Measurements from ENCODE around the gene CDK17.

DNA sequence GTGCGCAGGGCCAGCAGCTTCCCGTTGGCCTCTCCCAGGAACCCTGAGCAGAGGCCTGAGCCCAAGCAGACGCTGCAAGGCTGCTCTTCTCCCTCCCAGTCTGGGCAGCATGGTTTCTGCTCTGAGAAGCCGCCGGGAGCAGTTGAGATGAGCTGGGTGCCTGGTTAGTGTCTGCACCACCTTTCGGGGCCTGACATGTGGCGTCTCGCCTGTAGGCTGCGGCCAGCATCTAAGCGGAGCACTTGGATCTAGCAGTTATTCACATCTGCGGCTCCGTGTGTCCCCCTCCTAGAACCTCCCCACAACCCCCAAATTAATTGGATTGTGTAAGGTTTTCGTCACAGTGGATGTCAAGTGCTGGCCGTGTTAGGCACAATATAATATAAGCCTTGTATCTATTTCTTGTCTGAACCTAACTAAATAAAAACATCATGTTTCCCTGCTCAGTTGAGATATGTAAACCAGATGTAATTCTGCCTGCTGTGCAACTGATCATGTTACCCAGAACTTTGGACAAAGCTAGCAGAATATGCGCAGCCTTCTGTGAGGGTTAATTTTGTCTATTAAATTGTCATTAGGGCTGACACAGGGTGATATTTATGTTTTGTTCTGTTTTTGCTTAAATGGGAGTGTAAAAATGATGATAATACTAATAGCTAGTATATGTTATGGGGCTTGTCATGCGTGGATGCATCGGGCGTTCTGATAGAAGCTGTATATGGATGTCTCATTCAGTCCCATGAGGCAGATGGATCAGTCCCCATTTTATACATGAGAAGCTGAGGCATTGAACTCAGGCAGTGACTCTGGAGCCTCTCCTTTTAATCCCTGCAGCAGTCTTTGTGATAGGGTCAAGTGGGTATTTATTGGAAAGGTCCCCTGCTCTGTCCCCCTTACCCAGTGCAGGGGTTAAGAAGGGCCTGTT lies 160.3 kb downstream of the CDK17 start:
- no peak for TF ChIP-seq EP300 (IDR thresholded peaks at IDR 0.05; ENCODE audit: borderline replicate concordance)
- no peak for TF ChIP-seq RAD21 (IDR thresholded peaks at IDR 0.05; ENCODE audit: low read depth)
- TF ChIP-seq, protein P1, sequence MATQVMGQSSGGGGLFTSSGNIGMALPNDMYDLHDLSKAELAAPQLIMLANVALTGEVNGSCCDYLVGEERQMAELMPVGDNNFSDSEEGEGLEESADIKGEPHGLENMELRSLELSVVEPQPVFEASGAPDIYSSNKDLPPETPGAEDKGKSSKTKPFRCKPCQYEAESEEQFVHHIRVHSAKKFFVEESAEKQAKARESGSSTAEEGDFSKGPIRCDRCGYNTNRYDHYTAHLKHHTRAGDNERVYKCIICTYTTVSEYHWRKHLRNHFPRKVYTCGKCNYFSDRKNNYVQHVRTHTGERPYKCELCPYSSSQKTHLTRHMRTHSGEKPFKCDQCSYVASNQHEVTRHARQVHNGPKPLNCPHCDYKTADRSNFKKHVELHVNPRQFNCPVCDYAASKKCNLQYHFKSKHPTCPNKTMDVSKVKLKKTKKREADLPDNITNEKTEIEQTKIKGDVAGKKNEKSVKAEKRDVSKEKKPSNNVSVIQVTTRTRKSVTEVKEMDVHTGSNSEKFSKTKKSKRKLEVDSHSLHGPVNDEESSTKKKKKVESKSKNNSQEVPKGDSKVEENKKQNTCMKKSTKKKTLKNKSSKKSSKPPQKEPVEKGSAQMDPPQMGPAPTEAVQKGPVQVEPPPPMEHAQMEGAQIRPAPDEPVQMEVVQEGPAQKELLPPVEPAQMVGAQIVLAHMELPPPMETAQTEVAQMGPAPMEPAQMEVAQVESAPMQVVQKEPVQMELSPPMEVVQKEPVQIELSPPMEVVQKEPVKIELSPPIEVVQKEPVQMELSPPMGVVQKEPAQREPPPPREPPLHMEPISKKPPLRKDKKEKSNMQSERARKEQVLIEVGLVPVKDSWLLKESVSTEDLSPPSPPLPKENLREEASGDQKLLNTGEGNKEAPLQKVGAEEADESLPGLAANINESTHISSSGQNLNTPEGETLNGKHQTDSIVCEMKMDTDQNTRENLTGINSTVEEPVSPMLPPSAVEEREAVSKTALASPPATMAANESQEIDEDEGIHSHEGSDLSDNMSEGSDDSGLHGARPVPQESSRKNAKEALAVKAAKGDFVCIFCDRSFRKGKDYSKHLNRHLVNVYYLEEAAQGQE (IDR thresholded peaks at IDR 0.05; ENCODE audit: low read depth), result no peak
- TF ChIP-seq CEBPB (IDR thresholded peaks at IDR 0.05), result no peak
- TF ChIP-seq, protein P2, sequence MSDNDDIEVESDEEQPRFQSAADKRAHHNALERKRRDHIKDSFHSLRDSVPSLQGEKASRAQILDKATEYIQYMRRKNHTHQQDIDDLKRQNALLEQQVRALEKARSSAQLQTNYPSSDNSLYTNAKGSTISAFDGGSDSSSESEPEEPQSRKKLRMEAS (IDR thresholded peaks at IDR 0.05), result no peak
- no peak for TF ChIP-seq NFIC (IDR thresholded peaks at IDR 0.05)
- no peak for TF ChIP-seq YY1 (IDR thresholded peaks at IDR 0.05; ENCODE audit: low read depth)
- TF ChIP-seq TCF12 (IDR thresholded peaks at IDR 0.05; ENCODE audit: low read depth), result no peak
- TF ChIP-seq FOXM1 (IDR thresholded peaks at IDR 0.05; ENCODE audit: borderline replicate concordance, low read depth), result no peak
- TF ChIP-seq, protein P3, sequence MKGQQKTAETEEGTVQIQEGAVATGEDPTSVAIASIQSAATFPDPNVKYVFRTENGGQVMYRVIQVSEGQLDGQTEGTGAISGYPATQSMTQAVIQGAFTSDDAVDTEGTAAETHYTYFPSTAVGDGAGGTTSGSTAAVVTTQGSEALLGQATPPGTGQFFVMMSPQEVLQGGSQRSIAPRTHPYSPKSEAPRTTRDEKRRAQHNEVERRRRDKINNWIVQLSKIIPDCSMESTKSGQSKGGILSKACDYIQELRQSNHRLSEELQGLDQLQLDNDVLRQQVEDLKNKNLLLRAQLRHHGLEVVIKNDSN (IDR thresholded peaks at IDR 0.05), result no peak
- no peak for TF ChIP-seq EGR1 (IDR thresholded peaks at IDR 0.05)
